GM21390 (cell line): ENCODE measurements around the gene GNAL.

Experiments
- ATAC-seq: cut with Tn5 transposase; IDR thresholded peaks from one replicate; pipeline ENCODE4 v1.9.1; 2021; ENCODE audit not compliant: unreplicated experiment

Gene GNAL

GRCh38 chr18:11759456-11759855 is 70.4 kb downstream of the GNAL start:
- no peak for ATAC-seq

- ATAC-seq = no peak
These were observed 71.6 kb downstream of the GNAL start for GRCh38 chr18:11760498-11761167.

- no peak for ATAC-seq
These were observed 72.5 kb downstream of the GNAL start for GRCh38 chr18:11761553-11761952.

- no peak for ATAC-seq
These were observed 73.4 kb downstream of the GNAL start for GRCh38 chr18:11762429-11762828.

- ATAC-seq = no peak
These were observed 78.3 kb downstream of the GNAL start for GRCh38 chr18:11767329-11767728.

- no peak for ATAC-seq
These were observed 78.9 kb downstream of the GNAL start for GRCh38 chr18:11767935-11768334.

GRCh38 chr18:11775436-11776174 is 86.5 kb downstream of the GNAL start:
- no peak for ATAC-seq

- no peak for ATAC-seq
These were observed 91.0 kb downstream of the GNAL start for GRCh38 chr18:11780042-11780441.

- no peak for ATAC-seq
These were observed 94.8 kb downstream of the GNAL start for GRCh38 chr18:11783716-11784331.

GRCh38 chr18:11784674-11785304 is 95.7 kb downstream of the GNAL start:
- ATAC-seq = no peak

GRCh38 chr18:11785444-11786055 is 96.5 kb downstream of the GNAL start:
- ATAC-seq = no peak

- ATAC-seq = no peak
These were observed 100.8 kb downstream of the GNAL start for GRCh38 chr18:11789716-11790510.

- no peak for ATAC-seq
These were observed 102.1 kb downstream of the GNAL start for GRCh38 chr18:11791131-11791530.

- no peak for ATAC-seq
These were observed 103.6 kb downstream of the GNAL start for GRCh38 chr18:11792632-11793031.

- ATAC-seq = no peak
These were observed 105.1 kb downstream of the GNAL start for GRCh38 chr18:11794195-11794594.

- ATAC-seq = no peak
These were observed 106.9 kb downstream of the GNAL start for GRCh38 chr18:11795916-11796315.

- no peak for ATAC-seq
These were observed 109.2 kb downstream of the GNAL start for GRCh38 chr18:11798271-11798670.

GRCh38 chr18:11799066-11799465 is 110.0 kb downstream of the GNAL start:
- ATAC-seq = no peak

- no peak for ATAC-seq
These were observed 111.7 kb downstream of the GNAL start for GRCh38 chr18:11800566-11801334.

GRCh38 chr18:11801573-11801972 is 112.5 kb downstream of the GNAL start:
- ATAC-seq = no peak
